GM19328 (cell line): Measurements from ENCODE around the gene GMDS.

Experiments
- ATAC-seq: cut with Tn5 transposase; IDR thresholded peaks from one replicate; pipeline ENCODE4 v1.9.1; 2021; ENCODE audit warnings: mild to moderate bottlenecking, moderate library complexity; ENCODE audit not compliant: unreplicated experiment

GMDS gene

DNA sequence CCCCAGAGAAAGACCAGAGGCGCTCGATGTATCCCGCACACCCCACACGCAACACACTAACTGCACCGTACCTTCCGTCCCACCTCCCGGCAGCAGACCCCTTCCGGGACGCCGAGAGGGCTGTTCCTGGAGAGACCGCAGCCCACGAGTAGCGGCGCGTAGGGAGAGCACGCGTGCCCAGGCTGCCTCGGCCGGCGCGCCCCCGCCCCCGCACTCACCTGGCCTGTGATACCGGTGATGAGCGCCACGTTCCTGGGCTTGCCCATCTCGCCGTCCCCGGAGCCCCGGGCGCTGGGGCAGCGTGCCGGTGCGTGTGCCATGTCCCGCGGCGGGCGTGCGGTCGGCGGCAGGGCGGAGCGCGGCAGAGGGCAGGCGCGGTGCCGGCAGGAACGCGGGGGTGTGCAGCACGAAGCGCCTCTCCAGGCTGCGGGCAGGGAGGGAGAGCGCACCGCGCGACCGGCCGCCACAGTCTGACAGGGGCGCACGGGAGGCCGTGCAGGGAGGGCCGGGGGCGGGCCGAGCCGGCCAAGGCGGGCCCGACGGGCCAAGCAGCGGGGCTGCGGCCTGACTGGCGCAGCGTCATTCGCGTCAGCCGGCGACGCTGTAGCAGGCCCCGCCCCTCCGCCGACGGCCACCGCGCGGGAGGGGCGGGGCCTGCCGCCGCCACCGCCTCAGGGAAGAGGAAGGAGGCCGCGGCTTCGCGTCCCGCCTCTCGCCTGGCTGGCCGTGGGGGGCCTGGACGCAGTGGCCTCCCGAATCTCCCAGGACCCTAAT lies at the start of gene GMDS:
Gene GMDS (minus strand): TSS at position 503 of the 774 bp plus-strand sequence.
- peak; percentile 91 for ATAC-seq

DNA sequence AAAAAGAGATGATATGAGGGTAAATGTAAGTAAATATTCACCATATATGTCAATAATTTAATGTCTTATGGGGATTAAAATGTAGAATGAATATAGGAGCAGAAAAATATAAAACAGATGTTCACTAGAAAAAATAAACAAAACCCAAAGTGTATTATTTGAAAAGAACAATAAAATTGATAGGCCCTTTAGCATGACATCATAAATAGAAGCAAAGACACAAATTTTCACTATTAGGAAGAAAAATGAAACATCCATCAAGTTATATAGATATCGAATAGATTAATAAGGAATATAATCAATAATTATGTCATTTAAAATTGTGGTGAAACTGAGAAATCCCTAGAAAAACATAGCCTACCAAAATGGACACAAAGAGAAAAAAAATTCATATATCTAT lies 40.1 kb upstream of the GMDS start:
- no peak for ATAC-seq

DNA sequence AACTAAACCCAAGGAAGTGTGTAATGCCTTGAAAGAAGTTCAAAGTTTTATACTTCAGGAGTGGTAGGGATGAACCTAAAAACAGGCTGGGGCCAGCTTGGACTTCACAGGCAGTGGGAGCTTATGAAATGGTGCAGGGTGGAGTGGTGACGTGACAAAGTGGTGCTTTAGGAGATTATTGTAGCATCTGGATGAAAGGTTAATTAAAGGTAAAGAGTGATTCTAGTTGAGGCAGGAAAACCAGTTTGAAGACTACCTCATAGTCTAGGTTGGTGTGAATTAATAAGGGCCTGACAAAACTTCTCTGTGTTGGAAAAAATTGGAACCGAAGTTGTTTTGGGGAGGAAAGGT lies 30.5 kb upstream of the GMDS start:
- no peak for ATAC-seq

DNA sequence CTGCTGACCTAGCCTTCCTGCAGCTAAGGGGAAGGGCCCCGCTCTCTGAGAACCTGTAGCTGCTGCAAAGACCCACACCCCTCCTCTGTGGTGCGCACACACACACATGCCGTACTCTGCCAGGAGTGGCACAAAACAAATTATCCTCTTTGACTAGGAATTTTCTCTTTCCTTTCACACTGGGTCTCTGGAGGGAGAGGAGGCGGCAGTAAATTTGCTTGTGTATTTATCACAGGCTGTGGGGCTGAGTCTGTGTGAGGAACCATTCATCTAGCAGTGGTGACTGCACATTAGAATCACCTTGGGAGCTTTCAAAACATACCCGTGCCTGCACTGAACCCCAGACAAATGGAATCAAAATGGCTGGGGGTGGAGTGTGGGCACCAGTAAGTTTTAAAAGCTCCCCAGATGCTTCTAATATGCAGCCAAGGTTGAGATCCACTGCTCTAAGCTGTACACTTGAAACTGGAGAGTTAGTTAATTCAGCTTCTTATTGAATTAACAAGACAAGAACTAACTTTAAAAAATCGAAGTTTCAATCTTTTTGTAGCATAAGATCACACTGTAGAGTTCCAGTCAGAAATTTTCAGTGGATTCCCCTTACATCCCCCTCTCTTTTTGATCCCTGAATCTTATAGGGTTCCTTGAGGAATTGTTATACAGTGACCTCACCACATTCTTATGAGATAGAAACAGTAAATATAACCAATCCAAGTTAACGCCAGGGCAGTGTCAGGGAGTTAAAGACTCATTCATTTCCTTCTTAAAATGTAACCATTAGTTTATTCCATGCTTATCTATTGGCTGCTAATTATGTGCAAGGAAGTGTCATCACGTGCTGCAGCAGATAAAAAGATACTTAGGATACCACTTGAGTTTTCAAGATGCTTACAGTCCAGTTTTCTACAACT lies 29.8 kb upstream of the GMDS start:
- ATAC-seq = no peak

DNA sequence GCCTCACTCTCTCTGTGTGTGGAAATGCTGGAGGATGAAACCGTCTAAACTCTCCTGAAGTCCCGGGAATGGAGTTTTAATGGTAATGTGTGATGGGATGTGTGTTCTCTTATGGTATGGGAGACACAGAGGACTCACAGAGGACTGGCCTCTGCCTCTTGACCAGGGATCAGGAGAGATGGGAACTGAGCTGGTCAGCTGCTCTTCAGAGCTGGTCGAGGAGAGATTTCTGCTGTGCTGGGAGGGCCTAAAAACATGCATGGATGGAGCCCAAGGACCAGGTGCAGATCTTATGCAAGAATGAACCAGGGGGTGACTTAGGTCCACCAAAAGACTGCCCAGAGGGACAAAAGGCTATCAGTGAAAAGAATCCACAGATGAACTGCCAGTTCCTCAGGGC lies 27.3 kb upstream of the GMDS start:
- ATAC-seq = no peak

DNA sequence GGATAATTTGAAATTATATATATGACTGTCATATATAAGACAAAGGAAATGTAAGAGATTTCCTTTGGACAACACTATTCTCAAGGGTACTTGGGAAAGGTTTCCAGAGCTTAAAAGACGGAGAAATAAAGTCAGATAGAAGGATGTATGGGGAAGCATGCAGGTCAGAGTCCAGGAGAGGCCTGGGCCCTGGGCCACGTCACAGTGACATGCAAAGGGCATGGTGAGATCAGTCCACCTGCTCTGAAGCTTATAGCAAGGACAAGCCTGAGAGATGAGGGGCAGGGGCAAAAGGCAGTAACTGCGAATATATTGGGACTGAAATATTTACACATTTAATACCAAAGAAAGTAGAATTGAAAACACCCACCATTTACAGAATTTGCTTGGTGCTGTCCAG lies 24.6 kb upstream of the GMDS start:
- ATAC-seq = no peak

DNA sequence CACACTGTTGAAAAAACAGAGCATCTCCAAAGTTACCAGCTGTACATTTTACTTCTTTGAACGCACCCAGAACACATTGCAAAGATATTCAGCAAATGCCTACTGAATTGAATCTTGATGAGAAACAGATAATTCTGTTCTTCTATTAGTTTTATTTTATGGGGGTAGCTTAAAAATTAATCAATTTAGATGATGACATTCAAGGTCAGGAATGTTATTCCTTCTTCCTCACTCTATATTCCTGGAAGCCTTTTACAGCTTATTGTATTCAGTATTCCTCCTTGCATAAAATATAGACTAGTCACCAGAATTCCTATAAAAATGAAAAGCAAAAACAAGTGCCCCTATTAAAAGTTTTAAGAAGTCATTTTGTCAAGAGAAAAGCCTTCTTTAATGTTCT lies 21.4 kb upstream of the GMDS start:
- no peak for ATAC-seq

DNA sequence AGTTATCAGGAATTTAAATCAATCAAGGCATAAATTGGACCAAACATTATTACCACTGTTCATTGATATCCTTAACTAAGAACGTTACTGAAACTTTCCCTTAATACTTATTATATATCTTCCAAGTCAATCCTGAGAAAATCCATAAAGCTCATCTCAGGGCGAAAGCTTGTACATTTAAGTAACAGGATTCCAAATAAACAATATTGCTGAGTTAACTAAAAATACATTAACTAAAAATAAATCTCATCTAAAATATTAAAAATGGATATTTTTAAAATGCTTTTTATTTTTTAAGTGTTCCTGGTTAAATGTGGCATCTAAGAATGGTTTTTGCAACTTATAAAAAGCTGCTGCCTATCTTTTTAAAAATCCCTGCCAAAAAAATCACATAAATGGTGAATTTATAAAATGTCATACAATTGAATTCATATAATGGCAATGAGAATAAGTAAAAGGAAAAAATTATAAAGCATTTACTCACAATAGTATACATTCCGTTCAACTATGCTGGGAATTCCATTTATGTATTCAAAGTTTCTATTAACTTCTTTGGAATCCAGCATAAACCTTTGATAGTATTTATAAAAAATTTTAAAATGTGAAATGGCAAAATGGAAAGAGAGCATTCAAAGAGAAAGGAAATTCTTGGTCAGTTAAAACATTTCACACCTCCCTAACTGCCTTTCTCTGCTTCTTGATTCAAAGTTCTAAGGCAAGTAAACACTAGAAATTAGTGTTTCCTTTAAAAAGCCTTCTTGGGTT lies 20.8 kb upstream of the GMDS start:
- no peak for ATAC-seq

DNA sequence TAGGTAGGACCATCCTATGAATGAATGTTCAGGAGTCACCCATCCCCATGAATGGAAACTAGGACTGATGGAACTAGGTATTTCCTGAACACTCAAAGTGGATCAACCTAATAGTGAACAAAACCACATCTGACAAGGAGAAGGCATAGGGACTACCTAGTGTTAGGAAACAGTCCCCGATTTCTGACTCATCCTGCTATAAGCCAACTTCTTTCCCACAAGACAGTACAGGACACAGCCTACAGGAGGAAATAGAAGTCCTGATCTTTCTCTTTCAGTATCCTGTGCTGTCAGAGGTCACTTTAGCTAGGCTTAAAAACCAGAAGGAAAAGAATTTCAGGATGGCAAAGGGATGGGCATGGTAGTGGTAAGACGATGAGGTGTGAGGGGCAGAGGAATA lies 19.5 kb upstream of the GMDS start:
- ATAC-seq = no peak

DNA sequence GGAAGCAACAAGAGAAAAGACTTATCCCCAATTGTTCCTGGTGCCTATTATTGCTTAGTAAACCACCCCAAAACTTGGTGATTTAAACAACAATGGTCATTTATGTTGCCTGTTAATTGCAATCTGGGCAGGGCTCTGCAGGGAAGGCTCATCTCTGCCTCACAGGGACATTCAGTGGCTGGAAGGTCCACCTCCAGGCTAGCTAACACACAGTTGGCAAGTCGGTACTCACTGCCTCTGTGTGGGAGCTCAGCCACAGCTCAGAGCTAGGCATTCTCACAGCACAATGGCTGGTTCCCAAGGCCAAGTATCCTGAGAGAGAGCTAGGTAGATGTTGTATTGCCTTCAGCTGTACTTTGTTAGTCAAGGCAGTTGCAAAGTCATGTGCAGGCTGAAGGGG lies 18.5 kb upstream of the GMDS start:
- ATAC-seq = no peak

DNA sequence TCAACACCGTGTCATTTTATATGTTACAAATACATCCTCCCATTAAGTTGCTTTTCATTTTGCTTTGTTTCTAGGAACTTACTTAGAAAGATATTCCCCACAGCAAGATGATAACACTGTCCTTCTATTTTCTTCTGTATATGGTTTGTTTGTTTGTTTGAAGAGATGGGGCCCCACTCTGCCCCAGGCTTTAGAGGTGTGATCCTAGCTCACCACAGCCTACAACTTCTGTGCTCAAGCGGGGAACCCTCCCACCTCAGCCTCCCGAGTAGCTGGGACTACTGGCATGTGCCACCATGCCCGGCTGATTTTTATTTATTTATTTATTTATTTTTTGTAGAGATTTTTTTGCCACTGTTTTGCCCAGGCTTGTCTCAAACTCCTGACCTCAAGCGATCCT lies 14.2 kb upstream of the GMDS start:
- no peak for ATAC-seq

DNA sequence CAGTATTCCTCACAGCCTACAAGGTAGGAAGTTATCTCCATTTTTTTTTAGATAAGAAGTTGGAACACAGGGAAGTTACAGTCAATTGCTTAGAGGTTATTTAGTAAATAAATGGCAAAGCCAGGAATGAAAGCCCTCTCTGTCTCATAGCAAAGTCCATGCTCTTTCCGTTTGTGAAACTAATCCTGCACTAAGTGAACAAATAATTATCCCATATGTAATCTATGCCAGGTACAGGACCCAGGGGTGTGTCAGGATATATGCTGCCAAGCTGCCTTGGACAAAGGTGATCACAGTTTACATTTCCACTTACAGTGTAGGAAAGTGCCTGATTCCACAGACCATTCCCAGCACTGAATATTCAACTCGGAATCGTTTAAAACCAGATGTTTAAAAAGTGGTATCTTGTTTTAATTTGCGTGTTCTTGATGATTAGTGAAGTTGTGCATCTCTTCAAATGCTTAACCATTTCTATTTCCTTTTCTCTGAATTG lies 13.6 kb upstream of the GMDS start:
- ATAC-seq = no peak

DNA sequence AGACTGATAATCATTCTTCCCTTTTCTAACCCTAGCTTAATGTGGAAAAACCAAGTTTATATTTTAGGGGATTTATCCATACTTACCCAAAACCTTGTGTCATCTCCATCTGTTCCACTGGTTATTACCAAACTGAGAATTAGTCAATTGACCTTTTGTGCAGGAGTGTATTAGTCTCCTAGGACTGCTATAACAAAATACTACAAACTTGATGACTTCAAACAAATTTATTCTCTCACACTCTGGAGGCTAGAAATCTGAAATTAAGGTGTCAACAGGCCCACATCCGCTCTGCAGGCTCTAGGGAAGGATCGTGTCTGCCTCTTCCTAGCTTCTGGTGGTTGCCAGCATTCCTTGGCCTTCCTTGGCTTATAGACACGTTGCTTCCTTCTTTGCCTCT lies 12.7 kb upstream of the GMDS start:
- ATAC-seq = no peak

DNA sequence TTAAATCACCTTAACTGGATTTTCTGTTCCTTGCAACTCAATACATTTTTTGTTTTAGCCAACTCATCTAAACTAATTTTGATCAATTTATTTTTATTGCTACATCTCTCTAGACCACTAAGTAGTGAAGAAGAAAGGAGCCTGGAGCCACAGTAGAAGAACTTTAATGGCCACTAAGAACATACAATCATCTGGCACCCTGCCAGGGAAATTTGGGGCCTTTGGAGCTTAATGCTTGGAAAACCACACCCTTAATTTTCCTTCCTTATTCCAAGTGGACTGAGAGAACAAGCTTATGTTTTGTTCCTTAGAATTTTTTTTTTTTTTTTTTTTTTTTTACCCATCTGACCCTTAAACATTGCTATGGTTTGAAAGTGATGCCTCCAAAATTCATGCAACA lies 12.0 kb upstream of the GMDS start:
- ATAC-seq = no peak

DNA sequence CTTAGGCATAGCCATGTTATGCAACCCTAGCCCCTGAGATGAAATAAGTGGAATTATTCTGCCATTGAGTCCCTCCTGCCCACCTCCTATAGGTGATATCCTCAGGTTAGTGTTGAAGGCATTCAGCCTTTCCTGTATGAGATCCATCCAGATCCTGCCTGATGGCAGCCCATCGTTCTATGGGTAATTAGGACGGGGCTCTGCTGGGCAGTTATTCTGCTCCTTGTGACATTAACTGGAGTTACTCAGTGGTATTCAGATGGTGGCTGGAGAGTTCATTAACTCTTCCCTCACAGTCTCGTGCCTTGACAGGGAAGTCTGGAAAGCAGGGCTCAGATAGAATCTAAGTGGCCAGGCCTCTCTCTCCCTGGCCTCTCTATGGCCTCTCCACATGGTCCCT lies 9.3 kb upstream of the GMDS start:
- ATAC-seq = no peak

DNA sequence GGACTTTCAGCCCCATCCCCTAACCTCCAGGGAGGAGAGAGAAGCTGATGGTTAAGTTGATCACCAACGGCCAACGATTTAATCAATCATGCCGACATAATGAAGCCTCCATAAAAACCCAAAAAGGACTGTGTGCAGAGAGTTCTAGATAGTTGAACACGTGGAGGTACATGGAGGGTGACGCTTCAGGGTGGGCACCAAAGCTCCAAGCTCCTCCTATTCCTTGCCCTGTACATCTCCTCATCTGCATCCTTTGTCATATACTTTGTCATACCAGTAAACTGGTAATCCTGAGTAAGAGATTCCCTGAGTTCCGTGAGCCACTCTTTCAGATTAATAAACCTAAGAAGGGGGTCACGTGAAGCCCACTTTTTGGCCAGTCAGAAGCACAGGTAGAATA lies 3.7 kb upstream of the GMDS start:
- ATAC-seq = no peak

DNA sequence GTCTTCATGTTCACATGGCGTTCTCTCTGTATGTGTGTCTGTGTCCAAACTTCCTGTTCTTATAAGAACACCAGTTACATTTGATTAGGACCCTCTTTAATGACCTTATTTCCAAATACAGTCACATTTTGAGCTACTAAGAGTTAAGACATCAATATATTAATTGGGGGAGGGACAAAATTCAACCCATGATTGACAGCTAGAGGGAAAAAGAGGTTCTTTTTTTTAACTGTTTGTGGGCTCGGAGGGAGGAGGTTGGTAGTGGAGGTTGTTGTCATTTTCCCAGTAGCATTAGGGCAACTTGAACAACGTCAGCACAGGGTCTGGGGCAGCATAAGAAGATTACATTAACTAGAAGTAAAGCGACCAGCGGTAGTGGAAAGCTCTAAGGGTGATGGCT lies 2.3 kb upstream of the GMDS start:
- no peak for ATAC-seq

DNA sequence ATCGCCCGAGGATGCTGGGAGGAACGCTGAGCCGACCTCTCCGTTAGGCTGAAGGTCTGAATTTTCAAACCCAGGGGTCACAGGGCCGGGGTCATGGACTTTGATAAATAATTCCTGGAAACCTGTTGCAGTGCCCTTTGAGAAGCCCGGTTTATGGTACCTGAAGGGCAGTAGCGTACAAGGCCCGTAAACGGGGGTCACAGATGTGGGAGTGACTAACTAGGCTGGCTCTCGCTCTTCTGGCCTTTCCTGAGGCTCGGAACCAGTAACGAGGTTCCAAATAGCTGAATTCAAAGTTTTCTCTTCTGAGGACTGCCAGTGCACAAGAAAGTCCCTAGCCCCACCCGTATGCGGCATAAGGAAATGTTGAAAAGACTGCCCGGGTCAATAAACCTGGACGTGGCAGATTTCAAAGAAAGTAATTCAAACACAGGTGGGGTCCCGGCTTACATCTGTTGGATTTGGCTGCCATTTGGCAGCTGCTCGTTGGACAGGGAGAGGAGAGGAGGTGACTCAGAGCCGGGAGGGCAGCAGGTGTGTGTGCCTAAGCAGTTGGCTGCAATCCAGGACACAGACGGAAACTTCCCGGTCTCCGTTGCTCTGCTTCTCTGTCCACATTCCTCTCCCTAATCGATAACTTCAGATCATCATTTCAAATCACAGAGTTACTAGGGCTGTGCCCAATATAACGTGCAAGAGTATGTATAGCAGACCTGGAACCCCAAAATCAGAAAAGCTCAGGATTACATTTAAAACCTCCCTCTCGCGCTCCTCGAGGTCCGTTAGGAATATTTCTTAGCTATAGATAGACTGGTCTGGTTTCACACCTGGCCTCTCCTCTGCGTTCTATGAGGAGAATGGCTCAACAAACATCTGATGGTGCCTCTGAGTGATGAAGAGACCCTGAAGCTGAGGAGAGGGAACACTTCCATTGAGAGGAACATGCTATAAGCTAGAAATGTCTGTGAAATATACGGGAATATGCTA lies 765 bp upstream of the GMDS start:
- ATAC-seq = peak; percentile 11

DNA sequence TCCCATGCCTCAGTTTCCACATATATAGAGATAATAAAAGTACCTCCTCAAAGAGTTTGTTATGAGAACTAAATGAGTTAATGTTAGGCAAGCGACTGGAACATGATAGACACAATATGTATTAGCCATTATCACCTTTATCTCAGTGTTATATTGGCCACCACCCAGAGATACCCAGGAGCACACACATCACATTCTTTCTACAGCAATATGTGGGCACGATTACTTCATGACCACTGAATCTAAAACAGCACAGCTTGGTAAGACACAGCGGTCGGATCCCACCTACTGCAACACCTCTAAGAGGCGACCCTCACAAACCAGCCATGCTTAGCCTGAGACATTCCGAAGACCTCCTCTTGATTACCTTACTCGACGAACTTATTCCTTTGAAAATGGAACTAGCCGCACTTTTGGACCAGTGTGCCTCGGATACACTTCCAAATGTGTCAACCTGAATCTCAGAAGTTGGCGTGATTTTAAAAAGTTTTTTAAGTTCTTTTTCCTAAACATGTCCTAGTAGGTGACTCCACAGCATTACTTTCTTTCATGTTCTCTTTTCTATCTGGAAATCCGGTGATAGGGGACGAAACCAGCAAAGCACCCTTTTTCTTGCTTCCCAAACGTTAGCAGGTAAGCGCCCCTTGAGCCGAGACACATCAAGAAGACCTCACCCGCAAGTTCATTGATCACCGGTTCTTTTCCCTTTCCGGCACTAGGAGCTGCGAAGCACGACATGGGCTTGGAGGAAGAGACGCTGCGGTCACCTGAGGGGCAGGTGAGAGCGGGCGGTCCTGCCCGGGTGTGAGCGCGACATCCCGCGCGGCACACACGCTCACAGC lies 923 bp downstream of the GMDS start:
- ATAC-seq = no peak
